ENCODE measurements around the gene PHLDA3. TPM values are rescaled to one million over a fixed set of nuclear protein-coding genes. Genes with fewer than 3 reads are reported as not detected.

Gene PHLDA3
- total RNA-seq, 1 donor: 68.6 TPM

- TF ChIP-seq CTCF (IDR thresholded peaks at IDR 0.05; ENCODE audit: insufficient read depth, low read length): no peak
- no peak for DNase-seq (ENCODE audit: low read depth)
- no peak overlapping the region for H3K4me3 ChIP-seq (ENCODE audit: low read depth, low read length)
Measured at GRCh38 chr1:201436393-201436792, 32.6 kb downstream of the PHLDA3 start.

GRCh38 chr1:201434266-201434665 lies 34.7 kb downstream of the PHLDA3 start:
- H3K4me3 ChIP-seq (ENCODE audit: low read depth, low read length): no peak overlapping the region
- no peak for DNase-seq (ENCODE audit: low read depth)
- no peak for TF ChIP-seq CTCF (IDR thresholded peaks at IDR 0.05; ENCODE audit: insufficient read depth, low read length)

GRCh38 chr1:201433609-201434008 lies 35.4 kb downstream of the PHLDA3 start:
- no peak for TF ChIP-seq CTCF (IDR thresholded peaks at IDR 0.05; ENCODE audit: insufficient read depth, low read length)
- no peak for DNase-seq (ENCODE audit: low read depth)

GRCh38 chr1:201430776-201431175 lies 38.2 kb downstream of the PHLDA3 start:
- no peak overlapping the region for H3K4me3 ChIP-seq (ENCODE audit: low read depth, low read length)
- TF ChIP-seq CTCF (IDR thresholded peaks at IDR 0.05; ENCODE audit: insufficient read depth, low read length): no peak
- DNase-seq (ENCODE audit: low read depth): no peak

More at GRCh38 chr1:201433609-201434008, 35.4 kb downstream of the PHLDA3 start:
- no peak overlapping the region for H3K4me3 ChIP-seq (ENCODE audit: low read depth, low read length)

- no peak for TF ChIP-seq CTCF (IDR thresholded peaks at IDR 0.05; ENCODE audit: insufficient read depth, low read length)
- H3K4me3 ChIP-seq (ENCODE audit: low read depth, low read length): no peak overlapping the region
- no peak for DNase-seq (ENCODE audit: low read depth)
Measured at GRCh38 chr1:201429736-201430501, 39.1 kb downstream of the PHLDA3 start.

GRCh38 chr1:201427963-201428362 lies 41.0 kb downstream of the PHLDA3 start:
- DNase-seq (ENCODE audit: low read depth): no peak
- TF ChIP-seq CTCF (IDR thresholded peaks at IDR 0.05; ENCODE audit: insufficient read depth, low read length): no peak
- H3K4me3 ChIP-seq (ENCODE audit: low read depth, low read length): no peak overlapping the region

All from fibroblast of the aortic adventitia (primary cell).